ENCODE results near the gene NR1H2.

NR1H2 gene

GRCh38 chr19:50377517-50377916 is 1.3 kb downstream of the NR1H2 start:
- TF ChIP-seq, protein P1, sequence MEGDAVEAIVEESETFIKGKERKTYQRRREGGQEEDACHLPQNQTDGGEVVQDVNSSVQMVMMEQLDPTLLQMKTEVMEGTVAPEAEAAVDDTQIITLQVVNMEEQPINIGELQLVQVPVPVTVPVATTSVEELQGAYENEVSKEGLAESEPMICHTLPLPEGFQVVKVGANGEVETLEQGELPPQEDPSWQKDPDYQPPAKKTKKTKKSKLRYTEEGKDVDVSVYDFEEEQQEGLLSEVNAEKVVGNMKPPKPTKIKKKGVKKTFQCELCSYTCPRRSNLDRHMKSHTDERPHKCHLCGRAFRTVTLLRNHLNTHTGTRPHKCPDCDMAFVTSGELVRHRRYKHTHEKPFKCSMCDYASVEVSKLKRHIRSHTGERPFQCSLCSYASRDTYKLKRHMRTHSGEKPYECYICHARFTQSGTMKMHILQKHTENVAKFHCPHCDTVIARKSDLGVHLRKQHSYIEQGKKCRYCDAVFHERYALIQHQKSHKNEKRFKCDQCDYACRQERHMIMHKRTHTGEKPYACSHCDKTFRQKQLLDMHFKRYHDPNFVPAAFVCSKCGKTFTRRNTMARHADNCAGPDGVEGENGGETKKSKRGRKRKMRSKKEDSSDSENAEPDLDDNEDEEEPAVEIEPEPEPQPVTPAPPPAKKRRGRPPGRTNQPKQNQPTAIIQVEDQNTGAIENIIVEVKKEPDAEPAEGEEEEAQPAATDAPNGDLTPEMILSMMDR (conservative IDR thresholded peaks at IDR 0.05; ENCODE audit: low read depth, low read length): no peak

GRCh38 chr19:50378169-50378862 is 2.1 kb downstream of the NR1H2 start:
- no peak overlapping the region for H3K4me3 ChIP-seq (ENCODE audit: low read length)
- DNase-seq (ENCODE audit: low read depth): no peak
- TF ChIP-seq, protein P1 (conservative IDR thresholded peaks at IDR 0.05; ENCODE audit: low read depth, low read length): no peak

More at GRCh38 chr19:50377517-50377916, 1.3 kb downstream of the NR1H2 start:
- DNase-seq (ENCODE audit: low read depth): no peak
- H3K4me3 ChIP-seq (ENCODE audit: low read length): no peak overlapping the region

- no peak overlapping the region for H3K4me3 ChIP-seq (ENCODE audit: low read length)
- TF ChIP-seq, protein P1 (conservative IDR thresholded peaks at IDR 0.05; ENCODE audit: low read depth, low read length): no peak
- no peak for DNase-seq (ENCODE audit: low read depth)
Observed at GRCh38 chr19:50378863-50379236, 2.6 kb downstream of the NR1H2 start.

DNA sequence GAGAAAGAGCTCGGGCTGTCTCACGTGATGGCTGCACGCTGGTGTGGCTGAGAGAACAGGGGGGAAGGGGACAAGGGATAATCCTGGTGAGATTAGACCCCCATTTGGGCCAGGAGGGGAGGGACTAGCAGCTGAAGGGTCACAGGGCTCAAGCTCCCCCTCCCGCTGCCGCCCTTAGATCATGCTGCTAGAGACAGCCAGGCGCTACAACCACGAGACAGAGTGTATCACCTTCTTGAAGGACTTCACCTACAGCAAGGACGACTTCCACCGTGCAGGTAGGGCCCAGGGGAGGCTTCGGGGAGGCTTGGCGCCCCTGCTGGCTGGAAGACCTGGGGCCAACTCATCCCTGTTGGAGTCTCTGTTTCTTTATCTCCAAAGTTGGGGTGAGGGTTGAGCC is 3.3 kb downstream of the NR1H2 start:
- DNase-seq (ENCODE audit: low read depth): no peak
- H3K4me3 ChIP-seq (ENCODE audit: low read length): no peak overlapping the region
- TF ChIP-seq, protein P1 (conservative IDR thresholded peaks at IDR 0.05; ENCODE audit: low read depth, low read length): no peak

DNA sequence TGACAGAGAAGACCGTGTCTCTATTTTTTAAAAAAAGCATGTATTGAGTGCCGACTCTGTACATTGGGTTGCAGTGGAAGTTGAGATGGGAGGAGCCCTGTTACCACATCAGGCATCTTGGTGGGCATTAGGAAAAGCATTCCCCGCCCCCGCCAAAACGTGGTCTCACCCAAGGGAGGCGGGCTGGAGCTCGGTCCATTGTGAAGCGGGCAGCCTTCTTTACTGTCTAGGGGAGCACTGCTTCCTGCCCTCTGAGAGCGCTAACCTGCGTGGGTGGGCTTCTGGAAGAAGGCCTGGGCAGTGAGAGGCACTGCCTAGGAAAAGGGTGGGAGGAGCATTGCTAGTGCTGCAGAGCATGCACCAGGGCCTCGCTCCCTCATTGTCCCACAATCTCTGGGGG is 3.9 kb downstream of the NR1H2 start:
- DNase-seq (ENCODE audit: low read depth): no peak
- TF ChIP-seq, protein P1 (conservative IDR thresholded peaks at IDR 0.05; ENCODE audit: low read depth, low read length): no peak
- H3K4me3 ChIP-seq (ENCODE audit: low read length): no peak overlapping the region

DNA sequence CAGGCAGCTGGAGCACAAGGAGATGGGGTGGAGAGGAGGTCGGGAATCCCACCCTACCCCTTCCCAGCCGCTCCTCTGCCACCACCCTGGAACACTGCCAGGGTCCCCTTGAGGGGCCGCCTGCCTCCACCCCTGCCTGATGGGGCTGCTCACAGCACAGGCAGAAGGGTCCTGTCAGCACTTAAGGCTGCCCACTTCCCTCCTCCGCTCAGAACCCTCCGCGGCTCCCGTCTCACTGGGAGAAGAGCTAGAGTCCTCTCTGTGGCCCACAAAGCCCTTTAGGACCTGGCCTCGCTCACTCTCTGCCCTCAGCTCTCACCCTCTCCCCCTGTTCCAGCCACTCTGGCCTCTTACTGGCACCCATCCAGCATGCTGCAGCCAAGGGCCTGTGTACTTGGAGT is 4.5 kb downstream of the NR1H2 start:
- TF ChIP-seq, protein P1 (conservative IDR thresholded peaks at IDR 0.05; ENCODE audit: low read depth, low read length): no peak
- DNase-seq (ENCODE audit: low read depth): no peak
- no peak overlapping the region for H3K4me3 ChIP-seq (ENCODE audit: low read length)

Data from retinal pigment epithelial cell (primary cell).